PC-3 (cell line): ENCODE results near the gene RPLP2. TPM values are rescaled to one million over a fixed set of nuclear protein-coding genes. Genes with fewer than 3 reads are reported as not detected.

Experiments
- ATAC-seq: fragments of 200-7000 bp; cut with Tn5 transposase; 2 replicates; pipeline ENCODE4 v1.9.1; 2020; ENCODE audit warnings: mild to moderate bottlenecking, moderate library complexity
- BruUV-seq: library from RNA; stranded (reverse); fragments of 400-500 nt; replicated peaks from 2 replicates; lab custom pipeline; 2021; lab: Mats Ljungman, UMichigan
- CTCF ChIA-PET: fragments of 300-600 bp; sonication (Branson Sonifier 250); formaldehyde crosslinking; loops from one replicate; lab custom pipeline; 2022; ENCODE audit warnings: antibody characterized with exemption; lab: Charles Lee
- POLR2A ChIA-PET: fragments of 300-600 bp; sonication (Branson Sonifier 250); formaldehyde crosslinking; loops from one replicate; lab custom pipeline; 2022; ENCODE audit warnings: antibody characterized with exemption; ENCODE audit not compliant: unreplicated experiment; lab: Charles Lee
- DNase-seq: peaks from one replicate; pipeline ENCODE4 v3.0.0-alpha.2; 2015
- H2AFZ ChIP-seq: fragments of 300-600 bp; sonication (generic); 2 replicates; pipeline ENCODE4 v1.6.0; 2016; ENCODE audit warnings: antibody characterized with exemption, low read length
- H3F3A ChIP-seq: fragments of 300-600 bp; sonication (generic); one replicate; pipeline ENCODE4 v1.6.0; 2017; ENCODE audit warnings: antibody characterized with exemption, low read length, control low read depth, mild to moderate bottlenecking; ENCODE audit not compliant: unreplicated experiment
- H3K27ac ChIP-seq: fragments of 300-600 bp; sonication (generic); 2 replicates; pipeline ENCODE4 v1.5.1; 2016; ENCODE audit warnings: mild to moderate bottlenecking, low read length
- H3K27me3 ChIP-seq: fragments of 300-600 bp; sonication (generic); 2 replicates; pipeline ENCODE4 v1.6.1; 2016; ENCODE audit warnings: low read length, mixed read lengths
- H3K36me3 ChIP-seq: fragments of 300-600 bp; sonication (generic); 2 replicates; pipeline ENCODE4 v1.6.1; 2016; ENCODE audit warnings: low read depth, mixed run types, low read length, mixed read lengths
- H3K4me1 ChIP-seq: fragments of 300-600 bp; sonication (generic); 2 replicates; pipeline ENCODE4 v1.5.1; 2016; ENCODE audit warnings: low read length; ENCODE audit not compliant: insufficient read depth
- H3K4me2 ChIP-seq: fragments of 300-600 bp; sonication (generic); 2 replicates; pipeline ENCODE4 v1.6.0; 2016; ENCODE audit warnings: low read length
- H3K4me3 ChIP-seq: fragments of 300-600 bp; sonication (generic); 2 replicates; pipeline ENCODE4 v1.5.1; 2016; ENCODE audit warnings: mild to moderate bottlenecking, low read length, mixed read lengths
- H3K79me2 ChIP-seq: fragments of 300-600 bp; sonication (generic); 2 replicates; pipeline ENCODE4 v1.6.1; 2017; ENCODE audit warnings: low read length, mixed read lengths
- H3K9ac ChIP-seq: fragments of 300-600 bp; sonication (generic); 2 replicates; pipeline ENCODE4 v1.6.0; 2016; ENCODE audit warnings: mild to moderate bottlenecking, low read length
- H3K9me2 ChIP-seq: fragments of 300-600 bp; sonication (generic); replicated peaks from 2 replicates; pipeline ENCODE4 v1.6.1; 2016; ENCODE audit warnings: mixed run types, low read length, mixed read lengths
- H3K9me3 ChIP-seq: fragments of 300-600 bp; sonication (generic); 2 replicates; pipeline ENCODE4 v1.6.1; 2016; ENCODE audit warnings: low read length, mixed read lengths
- H4K20me1 ChIP-seq: fragments of 300-600 bp; sonication (generic); 2 replicates; pipeline ENCODE4 v1.6.1; 2016; ENCODE audit warnings: low read length, mixed read lengths
- EZH2 ChIP-seq: fragments of 300-600 bp; sonication (generic); IDR thresholded peaks from one replicate; pipeline ENCODE4 v1.6.1; 2017; ENCODE audit warnings: antibody characterized with exemption, mild to moderate bottlenecking, low read length; ENCODE audit not compliant: unreplicated experiment
- EZH2phosphoT487 ChIP-seq: fragments of 300-600 bp; sonication (generic); IDR thresholded peaks from 2 replicates; pipeline ENCODE4 v1.6.1; 2018; ENCODE audit warnings: mild to moderate bottlenecking, antibody characterized with exemption, low read length, borderline replicate concordance
- intact Hi-C: fragments of 100-400 bp; cut with micrococcal nuclease; formaldehyde crosslinking; loops from 2 replicates; pipeline ENCODE4 v1.9.0; 2023
- total RNA-seq: library from RNA; depleted of rRNA; stranded (reverse); fragments of >200 nt; gene quantifications from 2 replicates; pipeline ENCODE4 v1.2.3, GENCODE V29; 2014
- TF ChIP-seq, protein P1 (sequence below): fragments of 300-600 bp; sonication (generic); conservative IDR thresholded peaks from 2 replicates; pipeline ENCODE4 v1.5.1; 2017; ENCODE audit warnings: antibody characterized with exemption, low read depth, mild to moderate bottlenecking, low read length

RPLP2 gene
- total RNA-seq, 1 experiment from 2014 or later: 897 TPM

DNA sequence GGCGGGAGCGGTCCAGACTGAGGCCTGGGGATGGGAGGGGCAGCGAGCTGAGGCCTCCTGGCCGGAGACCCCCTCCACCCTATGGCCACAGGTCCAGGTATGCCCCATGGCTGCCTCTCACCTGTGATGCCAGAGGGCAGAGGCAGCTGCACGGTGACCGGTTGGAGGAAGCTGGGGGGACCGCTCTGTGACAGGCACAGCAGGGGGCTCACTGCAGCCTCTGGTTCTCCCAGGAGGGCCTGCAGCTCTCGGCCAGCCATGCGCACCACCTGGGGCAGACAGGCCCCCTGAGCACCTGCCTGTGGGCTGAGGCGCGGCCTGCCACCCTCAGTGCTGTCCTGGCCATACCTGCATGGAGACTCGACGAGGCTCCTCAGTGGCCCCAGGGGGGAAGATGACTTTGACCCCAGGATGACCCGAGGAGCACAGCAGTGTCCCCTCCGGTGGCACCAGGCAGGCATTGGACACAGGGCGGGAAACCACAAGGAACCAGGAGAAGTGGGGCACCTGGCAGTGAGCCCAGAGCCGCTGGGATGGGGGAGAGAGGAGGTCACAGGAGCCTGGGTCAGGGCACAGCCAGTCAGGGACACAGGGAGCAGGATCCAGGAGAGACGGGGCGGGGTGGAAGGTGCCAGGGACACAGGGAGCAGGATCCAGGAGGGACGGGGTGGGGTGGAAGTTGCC, 8.5 kb upstream of the RPLP2 start:
- H3F3A ChIP-seq: peaks cover 4% of the 10 kb centered on the region
- H3K4me2 ChIP-seq: no peak overlapping the region
- no peaks in the 10 kb centered on the region for H3K9me2 ChIP-seq
- POLR2A ChIA-PET: no interaction called here
- H4K20me1 ChIP-seq: no peaks in the 10 kb centered on the region
- no peaks in the 10 kb centered on the region for H3K9me3 ChIP-seq
- no TSS peak for BruUV-seq
- H3K9ac ChIP-seq: no peak overlapping the region
- H3K27me3 ChIP-seq: no peaks in the 10 kb centered on the region
- H2AFZ ChIP-seq: no peak overlapping the region
- TF ChIP-seq EZH2phosphoT487: no peak
- TF ChIP-seq, protein P1, sequence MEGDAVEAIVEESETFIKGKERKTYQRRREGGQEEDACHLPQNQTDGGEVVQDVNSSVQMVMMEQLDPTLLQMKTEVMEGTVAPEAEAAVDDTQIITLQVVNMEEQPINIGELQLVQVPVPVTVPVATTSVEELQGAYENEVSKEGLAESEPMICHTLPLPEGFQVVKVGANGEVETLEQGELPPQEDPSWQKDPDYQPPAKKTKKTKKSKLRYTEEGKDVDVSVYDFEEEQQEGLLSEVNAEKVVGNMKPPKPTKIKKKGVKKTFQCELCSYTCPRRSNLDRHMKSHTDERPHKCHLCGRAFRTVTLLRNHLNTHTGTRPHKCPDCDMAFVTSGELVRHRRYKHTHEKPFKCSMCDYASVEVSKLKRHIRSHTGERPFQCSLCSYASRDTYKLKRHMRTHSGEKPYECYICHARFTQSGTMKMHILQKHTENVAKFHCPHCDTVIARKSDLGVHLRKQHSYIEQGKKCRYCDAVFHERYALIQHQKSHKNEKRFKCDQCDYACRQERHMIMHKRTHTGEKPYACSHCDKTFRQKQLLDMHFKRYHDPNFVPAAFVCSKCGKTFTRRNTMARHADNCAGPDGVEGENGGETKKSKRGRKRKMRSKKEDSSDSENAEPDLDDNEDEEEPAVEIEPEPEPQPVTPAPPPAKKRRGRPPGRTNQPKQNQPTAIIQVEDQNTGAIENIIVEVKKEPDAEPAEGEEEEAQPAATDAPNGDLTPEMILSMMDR: no peak
- no peak for TF ChIP-seq EZH2
- no peak for DNase-seq
- peaks cover 14% of the 10 kb centered on the region; the same call in 1 of the 2 replicates for H3K79me2 ChIP-seq
- no peak overlapping the region for H3K4me3 ChIP-seq
- CTCF ChIA-PET: no interaction called here
- no peaks in the 10 kb centered on the region for H3K36me3 ChIP-seq
- intact Hi-C loops: no loop called here
- H3K4me1 ChIP-seq: peaks cover 17% of the 10 kb centered on the region
- no peak for ATAC-seq
- H3K27ac ChIP-seq: no peak overlapping the region

DNA sequence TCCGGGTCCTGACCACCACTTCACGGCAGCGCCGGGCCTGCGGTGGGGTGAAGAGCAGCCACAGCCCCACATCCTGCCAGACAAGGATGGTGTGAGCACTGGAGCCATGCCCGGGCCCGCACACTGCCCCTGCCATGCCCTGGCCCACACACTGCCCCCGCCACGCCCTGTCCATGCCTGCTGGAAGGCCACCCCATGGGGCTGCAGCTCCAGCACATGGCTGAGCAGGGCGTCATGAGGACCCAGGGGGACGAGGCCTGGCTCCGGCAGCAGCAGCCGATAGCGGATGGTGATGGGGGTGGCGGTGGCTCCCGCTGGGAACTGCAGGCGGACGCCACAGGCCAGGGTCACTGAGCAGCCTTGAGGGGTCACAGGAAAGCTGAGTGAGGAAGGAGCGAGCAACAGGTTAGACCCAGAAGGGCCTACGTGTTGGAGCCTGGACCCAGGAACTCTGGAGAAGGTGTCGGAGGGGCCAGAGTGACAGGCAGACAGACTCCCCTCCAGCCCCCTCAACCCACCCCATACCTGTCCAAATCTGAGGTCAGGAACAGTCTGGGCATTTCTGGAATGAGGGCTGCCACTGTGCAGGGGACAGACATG, 7.6 kb upstream of the RPLP2 start:
- no peak overlapping the region for H3K4me2 ChIP-seq
- no peak overlapping the region for H3K4me3 ChIP-seq
- H3K9me3 ChIP-seq: no peaks in the 10 kb centered on the region
- H3K9me2 ChIP-seq: no peaks in the 10 kb centered on the region
- TF ChIP-seq EZH2phosphoT487 (no peak), EZH2 (no peak)
- TF ChIP-seq, protein P1: no peak
- CTCF ChIA-PET: no interaction called here
- H3K36me3 ChIP-seq: no peaks in the 10 kb centered on the region
- ATAC-seq (no peak), DNase-seq (no peak)
- peaks cover 8% of the 10 kb centered on the region; the same call in 1 of the 2 replicates for H3K4me1 ChIP-seq
- H3K27ac ChIP-seq: no peak overlapping the region
- H3K79me2 ChIP-seq: peaks cover 6% of the 10 kb centered on the region; the same call in 1 of the 2 replicates
- no peak overlapping the region for H2AFZ ChIP-seq
- no peaks in the 10 kb centered on the region for H3K27me3 ChIP-seq
- no peaks in the 10 kb centered on the region for H4K20me1 ChIP-seq
- intact Hi-C loops: no loop called here
- POLR2A ChIA-PET: no interaction called here
- no peaks in the 10 kb centered on the region for H3F3A ChIP-seq
- no TSS peak for BruUV-seq
- no peak overlapping the region for H3K9ac ChIP-seq
